Cardiac fibroblast (primary cell): ENCODE results near the gene SP6.

ENCODE experiments used
- DNase-seq, 2 donors: peaks; one replicate each; pipeline versions ENCODE4 v3.0.0 to v3.0.0-alpha.2; 2010; ENCODE audit warnings: low read depth in 2 of 2
- H3K4me3 ChIP-seq, 2 donors: replicated peaks in 1 of 2; 1 replicate in 1 of 2; 2 replicates in 1 of 2; pipeline ENCODE4 v1.5.1; 2011; ENCODE audit warnings: low read depth in 2 of 2, low read length in 2 of 2, mild to moderate bottlenecking in 2 of 2, moderate library complexity in 1 of 2
- TF ChIP-seq, protein P1 (sequence below): IDR thresholded peaks from one replicate; pipeline ENCODE4 v1.5.1; 2011; ENCODE audit warnings: low read depth, mild to moderate bottlenecking, low read length, inconsistent platforms

SP6 gene

DNA sequence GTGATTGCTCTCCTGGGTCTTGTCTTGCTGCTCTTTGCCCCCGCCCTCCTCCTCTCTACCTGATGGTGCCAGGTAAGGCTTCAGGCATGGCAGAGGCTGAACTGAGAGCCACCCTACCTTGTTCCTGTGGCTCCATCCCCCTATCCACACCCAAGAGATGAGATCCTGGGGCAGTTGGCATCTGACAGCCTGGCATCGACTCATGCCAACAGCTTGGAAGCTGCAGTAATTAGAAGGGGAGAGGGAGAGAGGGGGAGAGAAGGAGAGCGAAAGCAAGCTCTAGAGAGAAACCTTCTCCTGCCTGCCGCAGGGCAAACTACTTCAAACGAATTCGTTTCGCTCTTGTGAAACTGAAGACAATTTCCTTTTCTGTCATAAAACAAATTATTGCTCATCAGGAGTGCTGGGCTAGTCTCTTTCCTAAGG, 13.8 kb upstream of the SP6 start:
- no peak overlapping the region for H3K4me3 ChIP-seq
- TF ChIP-seq, protein P1, sequence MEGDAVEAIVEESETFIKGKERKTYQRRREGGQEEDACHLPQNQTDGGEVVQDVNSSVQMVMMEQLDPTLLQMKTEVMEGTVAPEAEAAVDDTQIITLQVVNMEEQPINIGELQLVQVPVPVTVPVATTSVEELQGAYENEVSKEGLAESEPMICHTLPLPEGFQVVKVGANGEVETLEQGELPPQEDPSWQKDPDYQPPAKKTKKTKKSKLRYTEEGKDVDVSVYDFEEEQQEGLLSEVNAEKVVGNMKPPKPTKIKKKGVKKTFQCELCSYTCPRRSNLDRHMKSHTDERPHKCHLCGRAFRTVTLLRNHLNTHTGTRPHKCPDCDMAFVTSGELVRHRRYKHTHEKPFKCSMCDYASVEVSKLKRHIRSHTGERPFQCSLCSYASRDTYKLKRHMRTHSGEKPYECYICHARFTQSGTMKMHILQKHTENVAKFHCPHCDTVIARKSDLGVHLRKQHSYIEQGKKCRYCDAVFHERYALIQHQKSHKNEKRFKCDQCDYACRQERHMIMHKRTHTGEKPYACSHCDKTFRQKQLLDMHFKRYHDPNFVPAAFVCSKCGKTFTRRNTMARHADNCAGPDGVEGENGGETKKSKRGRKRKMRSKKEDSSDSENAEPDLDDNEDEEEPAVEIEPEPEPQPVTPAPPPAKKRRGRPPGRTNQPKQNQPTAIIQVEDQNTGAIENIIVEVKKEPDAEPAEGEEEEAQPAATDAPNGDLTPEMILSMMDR: no peak
- no peak for DNase-seq

DNA sequence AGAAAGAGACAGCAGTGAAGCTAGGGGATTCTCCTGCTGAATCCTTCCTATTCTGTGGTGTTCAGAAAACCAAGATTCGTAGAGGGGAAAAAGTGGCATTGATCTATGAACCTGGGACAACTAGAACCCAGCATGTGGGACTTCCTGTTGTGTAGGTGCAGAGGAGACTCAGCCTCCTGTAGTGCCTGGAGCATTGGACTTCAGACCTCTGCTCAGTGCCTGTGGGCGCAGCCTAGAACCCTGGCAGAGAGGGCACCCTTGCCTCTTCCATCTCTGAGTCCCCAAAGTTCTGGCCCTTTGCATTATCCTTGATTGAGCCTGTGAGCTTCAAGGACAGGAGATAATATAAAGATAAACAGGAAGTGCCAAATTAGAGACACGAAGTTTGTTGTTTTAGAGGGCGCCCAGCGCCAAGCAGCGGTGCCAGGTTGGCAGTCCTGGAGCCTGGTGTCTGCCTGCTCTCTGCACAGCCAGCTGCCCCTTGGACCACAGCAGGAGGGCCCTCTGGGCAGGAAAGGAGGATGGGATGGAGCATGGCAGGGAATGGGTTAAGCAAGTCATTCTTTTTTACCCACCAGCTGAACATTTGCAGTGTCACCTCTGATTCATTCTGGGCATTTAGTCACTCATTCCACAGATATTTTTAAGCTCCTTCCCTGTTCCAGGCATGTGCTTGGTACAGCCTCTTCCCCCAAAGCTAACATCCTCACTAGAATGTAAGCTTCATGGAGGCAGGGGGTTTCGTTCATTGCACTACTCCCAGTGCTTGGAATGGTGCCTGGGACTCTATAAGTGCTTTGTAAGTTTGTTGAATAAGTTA, 11.9 kb upstream of the SP6 start:
- TF ChIP-seq, protein P1: no peak
- H3K4me3 ChIP-seq: no peak overlapping the region
- DNase-seq: peak; percentile 65 to 92

DNA sequence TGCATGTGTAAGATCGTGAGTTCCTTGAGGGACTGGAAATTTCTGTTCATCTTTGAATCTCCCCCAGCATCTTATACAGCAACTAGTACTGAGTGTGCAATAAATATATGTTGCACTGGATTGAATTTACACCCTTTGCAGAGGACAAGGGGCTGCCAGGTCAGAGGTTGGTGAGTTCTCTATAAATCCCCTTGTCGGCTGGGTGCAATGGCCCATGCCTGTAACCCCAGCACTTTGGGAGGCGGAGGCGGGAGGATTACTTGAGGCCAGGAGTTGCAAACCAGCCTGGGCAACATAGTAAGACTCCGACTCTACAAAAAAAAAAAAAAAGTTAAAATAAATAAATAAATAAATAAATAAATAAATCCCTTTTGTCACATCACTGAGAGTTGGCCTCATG, 9.4 kb upstream of the SP6 start:
- DNase-seq: no peak
- H3K4me3 ChIP-seq: no peak overlapping the region
- TF ChIP-seq, protein P1: no peak

DNA sequence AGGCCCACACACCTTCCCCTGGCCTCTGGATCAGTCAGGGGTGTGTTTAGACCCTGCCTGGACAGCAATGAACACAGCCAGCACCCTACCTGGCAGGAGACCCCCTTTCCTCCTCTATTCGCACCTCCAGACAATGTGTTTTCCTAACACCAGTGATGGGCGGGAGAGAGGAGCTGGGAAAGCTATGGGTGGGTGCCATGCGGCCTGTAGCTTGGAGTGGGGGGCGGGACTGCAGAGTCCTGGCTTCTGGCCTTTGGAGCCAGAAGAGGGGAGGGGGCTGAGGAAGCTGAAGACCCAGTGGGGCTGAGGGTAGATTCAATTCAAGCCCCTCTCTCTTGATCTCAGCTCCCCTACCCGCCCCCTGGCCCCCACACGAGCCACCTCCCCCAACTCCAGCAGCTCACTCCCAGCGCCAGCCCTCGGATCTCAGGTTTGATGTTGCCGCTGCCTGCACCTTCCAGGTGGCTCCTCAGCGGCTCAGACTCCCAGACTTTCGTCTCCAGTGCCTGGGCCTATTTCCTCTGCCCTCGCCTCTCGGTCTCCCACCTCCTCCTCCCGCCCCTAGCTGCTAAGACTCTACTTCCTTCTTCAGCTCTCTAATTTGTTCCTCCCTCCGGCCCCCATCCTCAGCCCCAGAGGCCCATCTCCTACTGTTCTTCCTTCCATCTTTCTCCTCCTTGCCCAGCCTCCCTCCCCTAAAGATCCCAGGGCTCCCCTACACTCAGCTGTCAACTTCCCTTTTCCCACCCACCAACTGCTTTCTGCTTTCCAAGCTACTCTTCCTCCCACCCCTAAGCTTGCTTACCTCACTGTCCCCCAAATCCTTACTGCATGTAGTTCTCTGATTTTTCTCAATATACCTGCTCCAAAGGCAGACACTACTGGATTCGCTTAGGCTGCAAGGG, 6.8 kb upstream of the SP6 start:
- DNase-seq: no peak
- TF ChIP-seq, protein P1: no peak
- no peak overlapping the region for H3K4me3 ChIP-seq

DNA sequence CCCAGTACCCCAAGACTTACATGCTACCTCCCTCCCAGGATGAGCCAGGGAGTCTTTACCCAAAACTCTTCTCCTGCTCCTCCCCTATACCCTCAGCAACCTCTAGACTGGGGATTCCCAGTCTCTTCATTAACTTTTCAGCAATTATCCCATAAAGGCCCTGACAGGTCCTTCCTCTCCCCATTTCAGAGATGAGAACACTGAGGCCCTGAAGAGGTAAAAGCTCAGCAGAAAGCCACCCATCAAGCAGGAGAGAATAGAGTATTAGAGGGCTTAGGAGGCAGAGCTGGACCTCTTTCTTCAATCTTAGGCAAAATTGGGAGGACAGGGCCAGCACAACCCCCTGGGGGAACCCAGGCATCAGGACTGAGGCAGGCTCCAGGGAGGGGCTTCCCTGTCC, 5.9 kb upstream of the SP6 start:
- TF ChIP-seq, protein P1: no peak
- no peak overlapping the region for H3K4me3 ChIP-seq
- DNase-seq: no peak

DNA sequence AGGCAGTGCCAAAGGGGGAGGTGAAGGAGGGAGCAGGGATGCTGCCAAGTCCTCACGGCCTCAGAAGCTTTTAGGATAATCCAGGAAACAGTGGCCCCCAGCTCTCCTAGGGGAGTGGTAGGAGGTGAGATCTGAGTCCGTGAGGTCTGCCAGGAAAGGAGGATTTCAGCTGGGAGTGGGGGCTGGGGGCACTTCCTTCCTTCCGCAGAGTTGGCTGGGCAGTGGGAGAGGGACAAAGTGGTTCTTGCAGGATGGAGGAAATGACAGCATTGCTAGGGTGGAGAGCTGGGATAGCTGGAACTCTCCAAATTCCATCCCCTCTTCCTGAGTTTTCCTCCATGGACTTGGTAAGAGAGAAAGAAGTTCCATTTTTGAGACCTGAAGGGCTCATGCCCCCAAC, 4.8 kb upstream of the SP6 start:
- no peak overlapping the region for H3K4me3 ChIP-seq
- TF ChIP-seq, protein P1: no peak
- DNase-seq: peak in 1 of 2 donors; percentile 39
